ENCODE results near the gene KCTD14.
A peak's percentile ranks its signal among the peaks of the same experiment; 100 is the strongest.
"Not testable (repeated sequence)": the region's sequence is repeated elsewhere in the genome, so short reads cannot be mapped to it uniquely, and the experiment has no call there.

Gene KCTD14

GRCh38 chr11:78020246-78020645 lies 2.8 kb downstream of the KCTD14 start:
- no peak for DNase-seq

DNA sequence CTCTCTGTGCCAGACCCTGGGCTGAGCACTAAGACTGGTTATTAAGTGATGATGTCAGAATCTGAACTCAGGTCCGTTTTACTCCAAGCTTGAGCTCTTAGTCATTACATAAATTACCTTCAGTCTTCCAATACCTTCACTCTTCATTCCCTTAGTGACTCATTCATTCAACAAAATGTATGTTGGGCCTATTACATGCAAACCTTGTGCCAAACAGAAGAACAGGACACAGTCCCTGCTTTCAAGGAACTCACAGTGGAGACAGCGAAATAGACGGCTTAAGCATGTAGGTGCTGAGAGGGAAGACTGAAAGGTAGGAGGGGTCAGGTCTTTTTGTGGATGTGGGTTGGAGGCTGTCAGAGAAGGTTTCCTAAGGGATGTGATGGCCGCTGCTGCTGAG lies 3.3 kb downstream of the KCTD14 start:
- no peak for DNase-seq

- no peak for DNase-seq
These were observed 7.2 kb downstream of the KCTD14 start for GRCh38 chr11:78015878-78016277.

DNA sequence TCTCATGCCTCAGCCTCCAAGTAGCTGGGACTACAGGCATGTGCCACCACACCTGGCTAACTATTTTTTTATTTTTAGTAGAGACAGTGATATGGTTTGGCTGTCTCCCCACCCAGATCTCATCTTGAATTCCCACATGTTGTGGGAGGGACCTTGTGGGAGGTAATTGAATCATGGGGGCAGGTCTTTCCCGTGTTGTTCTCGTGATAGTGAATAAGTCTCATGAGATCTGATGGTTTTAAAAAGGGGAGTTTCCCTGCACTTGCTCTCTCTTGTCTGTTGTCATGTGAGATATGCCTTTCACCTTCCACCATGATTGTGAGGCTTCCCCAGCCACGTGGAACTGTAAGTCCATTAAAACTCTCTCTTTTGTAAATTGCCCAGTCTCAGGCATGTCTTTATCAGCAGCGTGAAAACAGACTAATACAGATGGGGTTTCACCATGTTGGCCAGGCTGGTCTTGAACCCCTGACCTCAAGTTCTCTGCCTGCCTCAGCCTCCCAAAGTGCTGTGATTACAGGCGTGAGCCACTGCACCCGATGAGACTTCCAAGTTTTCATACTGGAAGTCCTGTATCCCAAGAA lies 8.0 kb downstream of the KCTD14 start:
- not testable (repeated sequence) for DNase-seq

DNA sequence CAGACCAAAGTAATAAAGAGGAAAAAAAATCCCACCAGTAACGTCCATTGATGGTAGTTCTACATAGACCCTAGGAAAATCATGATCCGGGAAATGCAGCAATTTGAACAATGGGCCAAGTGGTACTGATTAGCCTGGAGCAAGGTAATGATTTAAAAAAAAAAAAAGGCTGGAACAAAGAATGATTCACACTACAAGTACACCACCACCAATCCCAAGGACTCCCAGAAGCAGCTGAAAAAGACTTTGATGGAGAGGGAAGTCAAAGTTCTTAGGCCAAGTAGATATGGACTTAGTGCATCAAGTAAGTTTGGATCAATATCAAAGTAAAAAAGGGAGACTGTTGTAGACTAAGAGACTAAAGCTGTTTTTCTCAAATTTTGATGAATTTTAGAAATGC lies 11.8 kb downstream of the KCTD14 start:
- DNase-seq, result no peak

GRCh38 chr11:78010755-78011154 lies 12.3 kb downstream of the KCTD14 start:
- DNase-seq, result no peak

GRCh38 chr11:78010304-78010703 lies 12.8 kb downstream of the KCTD14 start:
- DNase-seq, result no peak

- DNase-seq, result no peak
These were observed 14.0 kb downstream of the KCTD14 start for GRCh38 chr11:78009062-78009461.

DNA sequence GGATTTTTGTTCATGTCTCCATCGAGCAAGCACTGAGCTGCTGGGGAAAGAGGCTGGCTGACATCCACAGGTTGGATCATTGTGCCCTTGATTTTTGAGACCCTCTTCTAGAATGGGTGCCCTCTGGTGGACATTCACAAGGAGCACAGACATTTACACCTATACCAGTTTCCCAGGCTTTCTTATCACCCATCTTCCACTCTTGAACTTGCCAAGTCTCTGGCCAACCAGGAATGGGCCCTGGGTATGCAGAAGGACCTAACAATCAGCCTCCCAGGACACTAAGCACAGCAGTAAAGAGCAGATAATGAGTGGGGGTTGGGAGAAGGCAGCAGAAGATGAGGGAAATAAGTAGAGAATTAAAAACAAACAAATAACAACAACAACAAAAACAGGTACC lies 22.9 kb downstream of the KCTD14 start:
- peak; percentile 44 to 90 (median 73) for DNase-seq

DNA sequence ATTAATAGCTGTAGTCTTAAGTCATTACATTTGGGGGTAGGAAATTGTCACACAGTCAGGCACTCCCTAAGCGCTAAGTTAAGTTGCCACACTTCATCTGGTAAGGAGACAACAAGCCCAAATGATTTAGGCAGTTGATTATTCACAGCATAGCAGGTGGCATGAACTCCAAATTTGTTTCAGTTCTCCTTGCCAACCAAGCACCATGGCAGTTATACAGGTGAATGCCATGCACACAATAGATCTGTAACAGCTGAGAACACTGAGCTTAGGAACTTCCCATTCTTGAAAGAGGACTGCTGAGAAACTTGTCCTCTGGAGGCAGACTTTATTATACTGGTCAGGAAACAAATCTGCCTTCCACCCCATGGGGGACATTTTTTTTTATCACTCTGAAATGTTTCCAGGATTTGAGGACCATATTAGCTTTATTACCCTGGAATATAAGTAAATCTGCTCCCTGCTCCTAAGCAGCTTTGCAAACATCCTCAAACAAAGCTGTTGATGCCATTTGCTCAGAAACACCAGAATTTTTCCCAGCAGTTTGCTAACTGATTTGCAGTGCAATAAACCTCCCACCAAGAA lies 23.5 kb downstream of the KCTD14 start:
- peak in 1 of 3 experiments; percentile 43 for DNase-seq

DNA sequence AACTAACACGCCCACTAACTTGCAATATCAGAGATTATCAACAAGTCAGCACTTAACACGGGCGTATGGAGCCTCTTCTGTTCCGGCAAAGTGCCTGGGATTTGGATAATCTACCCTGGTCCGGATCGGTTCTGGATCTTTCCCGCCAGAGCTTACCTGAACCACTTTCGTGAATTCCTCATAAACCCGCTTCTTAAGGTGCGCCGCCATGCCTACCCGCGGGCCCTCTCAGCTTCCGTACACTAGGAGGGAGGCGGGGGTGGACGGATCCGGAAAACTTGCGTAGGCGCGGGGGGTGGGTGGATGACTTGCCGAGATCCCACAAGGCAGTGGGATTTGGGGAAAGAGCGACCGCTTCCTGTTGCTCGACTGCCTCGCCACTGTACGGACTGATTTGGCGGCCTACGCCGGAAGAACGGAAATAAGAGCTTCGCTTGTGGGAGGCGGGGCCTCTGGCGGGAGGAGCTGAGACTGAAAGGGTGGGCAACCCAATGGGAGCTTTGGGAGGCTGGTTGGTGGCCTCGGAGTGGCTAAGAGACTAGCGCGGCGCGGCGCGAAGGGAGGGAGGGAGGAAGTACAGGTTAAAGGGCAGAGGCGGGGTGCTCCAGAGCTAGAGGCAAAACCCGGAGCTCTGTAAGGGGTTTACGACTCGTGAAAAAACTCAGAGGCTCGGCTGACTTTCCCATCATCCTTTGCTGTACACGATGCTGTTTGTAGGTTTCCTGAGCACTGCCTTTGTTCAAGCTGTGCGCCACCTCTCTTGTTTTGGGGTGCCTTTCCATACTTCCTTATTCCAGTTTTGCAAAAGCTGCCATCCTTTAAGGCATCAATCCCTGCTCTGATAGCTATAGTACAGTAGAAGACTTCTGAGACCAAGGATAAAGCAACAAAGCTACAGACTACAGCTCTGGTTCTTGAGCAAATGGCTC lies 28.4 kb downstream of the KCTD14 start, which contains the start of gene INTS4:
INTS4 (minus strand) TSS at position 235 of the 929 bp plus-strand sequence; CDS start at position 210, 25 bp downstream.
- peak; percentile 99 to 100 (median 100) for DNase-seq

GRCh38 chr11:77993902-77994301 lies 29.2 kb downstream of the KCTD14 start:
- DNase-seq, result no peak

DNA sequence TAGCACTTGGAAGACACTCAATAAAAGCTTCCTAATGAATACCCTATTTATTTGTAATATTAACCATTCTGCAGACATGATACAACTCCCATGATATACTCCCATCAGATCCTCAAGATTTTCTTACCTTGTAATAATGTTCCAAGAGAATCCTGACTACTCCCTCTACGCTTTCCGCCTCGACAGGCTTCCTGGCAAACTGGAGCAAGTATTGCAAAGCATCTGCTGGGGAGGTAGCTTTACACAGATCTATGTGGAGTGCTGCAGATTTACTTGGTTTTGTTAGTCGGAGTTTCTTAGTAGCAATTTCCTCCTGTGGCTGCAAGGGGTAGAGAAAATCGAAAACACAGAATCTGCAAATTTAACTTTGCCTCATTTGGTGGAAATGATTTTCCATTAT lies 32.1 kb downstream of the KCTD14 start:
- DNase-seq, result no peak

- DNase-seq, result not testable (repeated sequence)
These were observed 36.6 kb downstream of the KCTD14 start for GRCh38 chr11:77986456-77986855.

- no peak for DNase-seq
These were observed 41.6 kb downstream of the KCTD14 start for GRCh38 chr11:77981346-77981947.

GRCh38 chr11:77968337-77968736 lies 54.7 kb downstream of the KCTD14 start:
- DNase-seq, result no peak

GRCh38 chr11:77967753-77968152 lies 55.3 kb downstream of the KCTD14 start:
- peak in 1 of 3 experiments; percentile 24 for DNase-seq

DNA sequence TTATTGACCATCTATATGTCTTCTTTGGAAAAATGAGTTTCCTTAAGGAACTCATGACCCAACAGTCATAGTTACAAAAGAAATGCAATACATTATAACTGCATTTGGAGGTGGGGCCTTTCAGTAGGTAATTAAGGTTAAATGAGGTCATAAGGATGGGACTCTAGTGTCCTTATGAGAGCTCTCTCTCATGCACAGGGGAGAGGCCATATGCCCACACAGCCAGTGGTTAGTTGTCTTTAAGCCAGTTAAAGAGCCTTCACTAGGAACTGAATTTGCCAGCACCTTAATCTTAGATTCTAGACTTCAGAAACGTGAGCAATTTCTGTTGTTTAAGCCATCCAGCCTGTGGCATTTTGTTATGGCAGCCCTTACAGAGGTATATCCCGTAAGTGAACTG lies 56.0 kb downstream of the KCTD14 start:
- no peak for DNase-seq

DNA sequence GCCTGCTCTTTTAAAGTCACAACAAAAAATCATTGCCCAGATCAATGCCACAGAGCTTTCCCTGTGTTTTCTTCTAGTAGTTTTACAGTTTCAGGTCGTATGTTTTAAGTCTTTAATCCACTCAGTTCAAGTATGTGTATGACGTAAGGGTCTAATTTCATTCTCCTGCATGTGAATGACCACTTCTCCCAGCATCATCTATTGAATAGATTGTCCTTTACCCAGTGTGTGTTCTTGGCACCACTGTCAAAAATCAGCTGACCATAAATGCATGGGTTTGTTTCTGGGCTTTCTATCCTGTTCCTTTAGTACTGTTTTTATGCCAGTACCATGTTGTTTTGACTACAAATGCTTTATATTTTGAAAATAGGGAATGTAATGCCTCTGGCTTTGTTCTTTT lies 56.7 kb downstream of the KCTD14 start:
- no peak for DNase-seq

All from NCI-H1417 (cell line).